IMR-90 (cell line): ENCODE results near the gene KIAA0319L.

Experiments
- POLR2A ChIP-seq: IDR thresholded peaks from 2 replicates; pipeline ENCODE4 v1.6.1; 2012; ENCODE audit warnings: mild to moderate bottlenecking, low read depth, low read length
- TF ChIP-seq, protein P1 (sequence below): conservative IDR thresholded peaks from 2 replicates; pipeline ENCODE4 v1.5.1; 2012; ENCODE audit warnings: mild to moderate bottlenecking, low read depth, low read length, improper control_type of control experiment

DNA sequence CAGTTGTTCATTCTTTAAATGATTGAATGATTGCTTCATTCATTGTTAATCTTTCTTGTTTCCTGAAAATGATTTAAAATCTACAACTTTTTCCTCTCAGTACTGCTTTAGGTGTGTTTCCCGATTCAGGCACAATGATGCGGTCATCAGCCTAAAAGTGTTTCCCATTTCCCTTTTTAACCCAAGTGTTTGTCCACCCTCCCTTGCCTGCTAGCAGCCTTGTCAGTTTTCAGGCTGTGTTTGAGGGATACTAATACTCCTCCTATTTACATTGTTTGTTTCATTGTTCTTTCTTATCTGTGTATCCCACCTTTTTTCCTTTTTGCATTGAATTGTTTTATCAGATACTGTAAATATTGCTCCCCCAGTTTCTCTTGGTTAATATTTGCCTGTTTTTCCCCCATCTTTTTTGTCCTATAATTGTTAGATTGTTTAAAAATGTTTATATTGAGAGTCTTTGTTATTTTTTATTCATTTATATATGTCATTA, 131.1 kb downstream of the KIAA0319L start:
- TF ChIP-seq, protein P1, sequence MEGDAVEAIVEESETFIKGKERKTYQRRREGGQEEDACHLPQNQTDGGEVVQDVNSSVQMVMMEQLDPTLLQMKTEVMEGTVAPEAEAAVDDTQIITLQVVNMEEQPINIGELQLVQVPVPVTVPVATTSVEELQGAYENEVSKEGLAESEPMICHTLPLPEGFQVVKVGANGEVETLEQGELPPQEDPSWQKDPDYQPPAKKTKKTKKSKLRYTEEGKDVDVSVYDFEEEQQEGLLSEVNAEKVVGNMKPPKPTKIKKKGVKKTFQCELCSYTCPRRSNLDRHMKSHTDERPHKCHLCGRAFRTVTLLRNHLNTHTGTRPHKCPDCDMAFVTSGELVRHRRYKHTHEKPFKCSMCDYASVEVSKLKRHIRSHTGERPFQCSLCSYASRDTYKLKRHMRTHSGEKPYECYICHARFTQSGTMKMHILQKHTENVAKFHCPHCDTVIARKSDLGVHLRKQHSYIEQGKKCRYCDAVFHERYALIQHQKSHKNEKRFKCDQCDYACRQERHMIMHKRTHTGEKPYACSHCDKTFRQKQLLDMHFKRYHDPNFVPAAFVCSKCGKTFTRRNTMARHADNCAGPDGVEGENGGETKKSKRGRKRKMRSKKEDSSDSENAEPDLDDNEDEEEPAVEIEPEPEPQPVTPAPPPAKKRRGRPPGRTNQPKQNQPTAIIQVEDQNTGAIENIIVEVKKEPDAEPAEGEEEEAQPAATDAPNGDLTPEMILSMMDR, result no peak
- TF ChIP-seq POLR2A, result no peak
